ENCODE results near the gene MIER2.

MIER2 gene

DNA sequence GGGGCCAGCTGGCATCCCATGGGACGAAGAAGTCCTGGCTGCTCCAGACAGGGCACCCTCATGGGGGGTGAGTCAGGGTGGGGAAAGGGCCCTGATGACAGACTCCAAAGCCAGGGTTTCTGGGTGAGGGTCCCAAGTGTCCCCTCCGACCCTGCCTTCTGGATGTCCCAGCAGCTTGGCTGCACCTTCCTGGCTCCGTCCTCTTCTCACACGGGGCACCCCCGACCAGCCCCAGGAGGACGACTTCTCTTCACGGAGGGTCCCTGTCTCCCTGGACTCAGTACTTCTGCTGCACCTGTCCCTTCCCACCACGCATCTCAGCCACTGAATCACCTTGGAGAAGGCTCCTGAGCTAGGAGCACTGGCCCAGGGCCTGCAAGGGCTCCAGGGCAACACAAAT is 19.9 kb downstream of the MIER2 start:
- Histone ChIP-seq H3K4me1 (ENCODE audit: low read depth, poor library complexity, severe bottlenecking) (no peaks in the 10 kb centered on the region), H3K27ac (no peak overlapping the region), H2AFZ (ENCODE audit: low read depth) (no peak overlapping the region), H4K20me1 (ENCODE audit: insufficient read depth) (no peaks in the 10 kb centered on the region), H3K9ac (no peak overlapping the region), H3K27me3 (ENCODE audit: insufficient read depth, low read depth) (no peaks in the 10 kb centered on the region), H3K36me3 (ENCODE audit: insufficient read depth) (no peaks in the 10 kb centered on the region), H3K4me3 (IDR thresholded peaks at IDR 0.05; ENCODE audit: insufficient read depth, low read depth, low read length) (no peak overlapping the region), H3K79me2 (ENCODE audit: insufficient read depth, low read depth) (no peaks in the 10 kb centered on the region), H3K4me2 (no peak overlapping the region)
- TF ChIP-seq, protein P1, sequence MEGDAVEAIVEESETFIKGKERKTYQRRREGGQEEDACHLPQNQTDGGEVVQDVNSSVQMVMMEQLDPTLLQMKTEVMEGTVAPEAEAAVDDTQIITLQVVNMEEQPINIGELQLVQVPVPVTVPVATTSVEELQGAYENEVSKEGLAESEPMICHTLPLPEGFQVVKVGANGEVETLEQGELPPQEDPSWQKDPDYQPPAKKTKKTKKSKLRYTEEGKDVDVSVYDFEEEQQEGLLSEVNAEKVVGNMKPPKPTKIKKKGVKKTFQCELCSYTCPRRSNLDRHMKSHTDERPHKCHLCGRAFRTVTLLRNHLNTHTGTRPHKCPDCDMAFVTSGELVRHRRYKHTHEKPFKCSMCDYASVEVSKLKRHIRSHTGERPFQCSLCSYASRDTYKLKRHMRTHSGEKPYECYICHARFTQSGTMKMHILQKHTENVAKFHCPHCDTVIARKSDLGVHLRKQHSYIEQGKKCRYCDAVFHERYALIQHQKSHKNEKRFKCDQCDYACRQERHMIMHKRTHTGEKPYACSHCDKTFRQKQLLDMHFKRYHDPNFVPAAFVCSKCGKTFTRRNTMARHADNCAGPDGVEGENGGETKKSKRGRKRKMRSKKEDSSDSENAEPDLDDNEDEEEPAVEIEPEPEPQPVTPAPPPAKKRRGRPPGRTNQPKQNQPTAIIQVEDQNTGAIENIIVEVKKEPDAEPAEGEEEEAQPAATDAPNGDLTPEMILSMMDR (conservative IDR thresholded peaks at IDR 0.05; ENCODE audit: low read depth, low read length) = no peak

DNA sequence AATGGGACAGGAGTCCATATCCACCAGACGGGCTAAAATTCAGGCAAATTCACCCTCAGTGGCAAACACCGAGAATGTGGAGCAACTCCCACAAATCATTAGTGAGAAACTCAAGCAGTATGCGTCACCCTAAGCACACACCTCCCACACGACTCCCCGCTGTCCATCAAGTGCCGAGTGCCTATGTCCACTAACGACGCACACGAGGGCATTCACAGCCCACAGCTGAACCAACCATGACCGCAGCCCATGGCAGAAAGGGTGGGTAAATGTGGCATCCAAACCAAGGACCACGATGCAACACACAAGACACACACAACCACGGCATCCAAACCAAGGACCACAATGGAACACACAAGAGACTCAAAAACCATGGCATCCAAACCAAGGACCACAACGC is 22.0 kb downstream of the MIER2 start:
- no peak overlapping the region for H3K4me2 ChIP-seq
- TF ChIP-seq, protein P1 (conservative IDR thresholded peaks at IDR 0.05; ENCODE audit: low read depth, low read length) = no peak
- H3K9ac ChIP-seq = no peak overlapping the region
- H3K4me1 ChIP-seq (ENCODE audit: low read depth, poor library complexity, severe bottlenecking) = no peaks in the 10 kb centered on the region
- H3K27ac ChIP-seq = no peak overlapping the region
- no peaks in the 10 kb centered on the region for H3K36me3 ChIP-seq (ENCODE audit: insufficient read depth)
- H4K20me1 ChIP-seq (ENCODE audit: insufficient read depth) = no peaks in the 10 kb centered on the region
- no peak overlapping the region for H2AFZ ChIP-seq (ENCODE audit: low read depth)
- H3K4me3 ChIP-seq (IDR thresholded peaks at IDR 0.05; ENCODE audit: insufficient read depth, low read depth, low read length) = no peak overlapping the region
- no peaks in the 10 kb centered on the region for H3K27me3 ChIP-seq (ENCODE audit: insufficient read depth, low read depth)
- H3K79me2 ChIP-seq (ENCODE audit: insufficient read depth, low read depth) = no peaks in the 10 kb centered on the region

DNA sequence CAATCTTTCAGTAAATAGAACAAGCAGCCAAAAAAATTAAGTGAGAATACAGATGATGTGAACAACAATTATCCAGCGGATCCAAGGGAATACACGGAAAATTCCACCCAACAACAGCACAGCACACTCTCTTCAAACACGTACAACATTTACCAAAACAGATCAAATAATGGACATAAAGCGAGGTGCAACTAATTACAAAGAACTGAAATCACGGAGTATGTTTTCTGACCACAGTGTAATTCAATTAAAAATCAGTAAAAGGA is 26.2 kb downstream of the MIER2 start:
- H3K79me2 ChIP-seq (ENCODE audit: insufficient read depth, low read depth) = no peaks in the 10 kb centered on the region

DNA sequence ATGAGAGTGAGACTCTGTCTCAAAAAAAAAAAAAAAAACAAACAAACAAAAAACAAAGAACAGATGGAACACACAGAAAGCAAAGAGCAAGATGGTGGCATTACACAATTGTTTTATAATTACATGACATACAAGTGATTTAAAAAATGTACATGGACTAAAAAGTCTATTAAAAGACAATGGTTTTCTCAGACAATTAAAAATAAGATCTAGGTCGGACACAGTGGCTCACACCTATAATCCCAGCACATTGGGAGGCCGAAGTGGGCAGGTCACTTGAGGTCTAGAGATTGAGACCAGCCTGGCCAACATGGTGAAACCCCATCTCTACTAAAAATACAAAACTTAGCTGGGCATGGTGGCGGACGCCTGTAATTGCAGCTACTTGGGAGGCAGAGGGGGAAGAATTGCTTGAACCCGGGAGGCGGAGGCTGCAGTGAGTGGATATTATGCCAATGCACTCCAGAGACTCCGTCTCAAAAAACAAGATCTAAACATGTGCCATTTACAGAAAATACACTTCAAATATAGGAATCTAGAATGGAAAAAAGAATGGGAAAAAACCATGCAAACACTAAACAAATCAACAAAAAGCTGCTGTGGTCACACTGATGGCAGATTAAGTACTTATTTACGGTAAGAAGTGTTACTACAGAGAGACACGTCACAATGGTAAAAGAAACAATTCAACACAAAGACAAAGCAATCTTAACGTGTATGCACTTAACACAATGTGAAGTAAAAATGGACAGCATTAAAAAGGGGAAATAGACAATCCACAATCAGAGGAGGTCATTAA is 26.7 kb downstream of the MIER2 start:
- no peaks in the 10 kb centered on the region for H3K36me3 ChIP-seq (ENCODE audit: insufficient read depth)
- TF ChIP-seq, protein P1 (conservative IDR thresholded peaks at IDR 0.05; ENCODE audit: low read depth, low read length) = no peak
- no peaks in the 10 kb centered on the region for H4K20me1 ChIP-seq (ENCODE audit: insufficient read depth)
- no peaks in the 10 kb centered on the region for H3K27me3 ChIP-seq (ENCODE audit: insufficient read depth, low read depth)
- no peak overlapping the region for H2AFZ ChIP-seq (ENCODE audit: low read depth)
- H3K9ac ChIP-seq = no peak overlapping the region
- no peak overlapping the region for H3K4me3 ChIP-seq (IDR thresholded peaks at IDR 0.05; ENCODE audit: insufficient read depth, low read depth, low read length)
- no peaks in the 10 kb centered on the region for H3K79me2 ChIP-seq (ENCODE audit: insufficient read depth, low read depth)
- no peaks in the 10 kb centered on the region for H3K4me1 ChIP-seq (ENCODE audit: low read depth, poor library complexity, severe bottlenecking)
- no peak overlapping the region for H3K4me2 ChIP-seq
- H3K27ac ChIP-seq = no peak overlapping the region

More for the DNA sequence above, 26.2 kb downstream of the MIER2 start:
- H3K4me1 ChIP-seq (ENCODE audit: low read depth, poor library complexity, severe bottlenecking) = no peaks in the 10 kb centered on the region
- TF ChIP-seq, protein P1 (conservative IDR thresholded peaks at IDR 0.05; ENCODE audit: low read depth, low read length) = no peak
- H4K20me1 ChIP-seq (ENCODE audit: insufficient read depth) = no peaks in the 10 kb centered on the region
- no peaks in the 10 kb centered on the region for H3K27me3 ChIP-seq (ENCODE audit: insufficient read depth, low read depth)
- no peak overlapping the region for H3K4me2 ChIP-seq
- H3K9ac ChIP-seq = no peak overlapping the region
- H2AFZ ChIP-seq (ENCODE audit: low read depth) = no peak overlapping the region
- no peaks in the 10 kb centered on the region for H3K36me3 ChIP-seq (ENCODE audit: insufficient read depth)
- H3K4me3 ChIP-seq (IDR thresholded peaks at IDR 0.05; ENCODE audit: insufficient read depth, low read depth, low read length) = no peak overlapping the region
- H3K27ac ChIP-seq = no peak overlapping the region
